ENCODE results near the gene ACTN1. TPM values are rescaled to one million over a fixed set of nuclear protein-coding genes. Genes with fewer than 3 reads are reported as not detected.

The ACTN1 gene
- total RNA-seq, 1 donor from 2014 or later: 136 TPM

- ATAC-seq: no peak
- no peak for DNase-seq (ENCODE audit: missing footprints)
- intact Hi-C loops (cut with DNase I): no loop called here
Observed at GRCh38 chr14:68942296-68943035, 36.6 kb downstream of the ACTN1 start.

DNA sequence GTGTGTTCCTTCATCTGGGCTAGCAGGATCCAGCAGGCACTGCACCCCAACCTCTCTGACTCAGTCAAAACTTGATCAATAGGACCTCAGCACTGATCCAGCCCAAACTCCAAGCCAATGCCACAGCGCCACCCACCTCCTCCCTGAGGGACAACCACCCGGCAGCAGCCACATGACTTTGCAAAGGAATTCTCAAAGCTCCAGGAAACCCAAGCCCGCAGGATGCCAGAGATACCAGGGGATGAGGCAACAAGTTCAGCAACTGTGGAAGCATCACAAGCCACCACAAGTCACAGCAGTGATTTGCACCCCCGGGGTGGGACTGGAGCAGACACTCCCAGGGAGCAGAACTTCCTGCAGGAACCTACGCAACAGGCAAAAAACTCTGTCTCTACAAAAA is 37.3 kb downstream of the ACTN1 start:
- peak; percentile 62 for DNase-seq (ENCODE audit: missing footprints)
- no peak for ATAC-seq
- intact Hi-C loops (cut with DNase I): loop anchor here (2.0 kb wide), 1 partner anchor 37 kb away; the partner anchor contains the start of gene ACTN1

GRCh38 chr14:68940614-68941185 is 38.4 kb downstream of the ACTN1 start:
- DNase-seq (ENCODE audit: missing footprints) (no peak), ATAC-seq (no peak)
- intact Hi-C loops (cut with DNase I): loop anchor here (2.0 kb wide), 1 partner anchor 38 kb away; the partner anchor contains the start of gene ACTN1

GRCh38 chr14:68939893-68940613 is 39.0 kb downstream of the ACTN1 start:
- intact Hi-C loops (cut with DNase I): loop anchor here (2.0 kb wide), 1 partner anchor 39 kb away; the partner anchor contains the start of gene ACTN1
- DNase-seq (ENCODE audit: missing footprints) (peak; percentile 85), ATAC-seq (peak; percentile 84)

DNA sequence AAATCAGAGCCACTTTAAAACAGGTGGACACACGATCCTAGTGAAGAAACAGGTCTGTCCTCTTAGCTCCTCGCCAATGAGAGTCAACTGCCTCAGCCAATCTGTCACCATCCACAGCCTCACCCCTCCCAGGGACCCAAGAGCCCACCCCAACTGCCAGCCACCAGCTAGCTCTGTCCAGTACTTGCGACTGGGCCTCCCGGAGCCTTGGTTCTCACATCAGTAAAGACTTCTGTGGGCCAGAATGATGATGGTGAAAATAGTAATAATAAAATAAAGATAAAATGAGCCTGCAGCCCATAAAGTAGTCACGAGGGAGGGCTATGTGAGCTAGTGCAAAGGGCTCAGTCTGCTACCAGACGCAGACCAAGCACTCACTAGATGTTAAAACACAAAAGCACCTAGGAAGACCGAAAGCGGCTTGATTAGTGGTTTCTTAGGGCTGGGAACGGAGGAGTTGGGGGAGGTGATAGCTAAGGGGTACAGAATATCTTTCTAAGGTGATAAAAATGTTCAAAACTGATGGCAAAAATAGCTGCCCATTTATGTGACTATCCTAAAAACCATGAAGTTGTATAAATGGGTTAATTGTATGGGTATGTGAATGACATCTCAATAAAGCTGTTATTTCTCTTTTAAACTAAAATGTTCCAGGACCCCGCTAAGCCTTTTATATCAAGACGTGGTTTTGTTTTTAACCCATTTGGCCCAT is 39.8 kb downstream of the ACTN1 start:
- DNase-seq (ENCODE audit: missing footprints) (no peak), ATAC-seq (no peak)
- intact Hi-C loops (cut with DNase I): no loop called here

DNA sequence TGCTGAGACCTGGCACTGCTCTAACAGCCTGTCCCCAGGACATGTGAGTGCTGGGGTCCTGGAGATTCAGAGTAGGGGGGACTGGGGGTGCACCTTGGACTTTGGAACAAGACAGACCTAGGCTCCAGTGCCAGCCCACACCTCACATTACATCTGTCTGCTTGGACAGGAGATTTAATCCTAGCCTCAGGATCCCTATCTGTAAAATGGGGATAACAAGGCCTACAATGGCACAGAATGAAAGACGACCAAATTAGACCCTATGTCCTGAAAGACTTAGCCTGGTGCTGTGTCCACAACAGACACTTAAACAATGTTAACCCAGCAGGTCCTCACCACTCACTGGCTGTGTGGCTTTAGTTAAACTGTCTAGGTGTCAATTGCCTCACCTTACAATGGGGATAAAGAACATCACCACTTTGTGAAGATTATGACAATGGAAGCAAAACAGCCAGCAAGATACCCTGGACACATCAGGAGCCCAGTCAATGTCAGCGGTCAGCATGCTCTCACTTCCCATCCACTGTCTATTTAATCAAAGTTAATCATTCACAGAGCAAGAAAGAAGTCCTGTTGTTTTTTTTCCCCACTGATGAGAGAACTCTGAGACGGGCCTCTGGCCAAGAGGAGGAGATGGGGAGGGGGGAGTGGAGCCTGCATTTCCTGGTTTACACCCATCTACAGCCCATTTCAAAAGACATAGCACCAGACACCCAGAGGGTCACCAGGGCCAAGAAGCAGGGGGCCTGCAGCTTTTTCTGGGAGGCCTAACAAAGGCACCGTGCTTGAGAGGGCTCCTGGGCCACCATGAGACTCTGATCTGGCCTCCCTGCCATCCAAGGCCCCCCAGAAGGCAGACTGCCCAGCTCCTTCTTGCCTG is 40.6 kb downstream of the ACTN1 start:
- peak; percentile 53 for DNase-seq (ENCODE audit: missing footprints)

DNA sequence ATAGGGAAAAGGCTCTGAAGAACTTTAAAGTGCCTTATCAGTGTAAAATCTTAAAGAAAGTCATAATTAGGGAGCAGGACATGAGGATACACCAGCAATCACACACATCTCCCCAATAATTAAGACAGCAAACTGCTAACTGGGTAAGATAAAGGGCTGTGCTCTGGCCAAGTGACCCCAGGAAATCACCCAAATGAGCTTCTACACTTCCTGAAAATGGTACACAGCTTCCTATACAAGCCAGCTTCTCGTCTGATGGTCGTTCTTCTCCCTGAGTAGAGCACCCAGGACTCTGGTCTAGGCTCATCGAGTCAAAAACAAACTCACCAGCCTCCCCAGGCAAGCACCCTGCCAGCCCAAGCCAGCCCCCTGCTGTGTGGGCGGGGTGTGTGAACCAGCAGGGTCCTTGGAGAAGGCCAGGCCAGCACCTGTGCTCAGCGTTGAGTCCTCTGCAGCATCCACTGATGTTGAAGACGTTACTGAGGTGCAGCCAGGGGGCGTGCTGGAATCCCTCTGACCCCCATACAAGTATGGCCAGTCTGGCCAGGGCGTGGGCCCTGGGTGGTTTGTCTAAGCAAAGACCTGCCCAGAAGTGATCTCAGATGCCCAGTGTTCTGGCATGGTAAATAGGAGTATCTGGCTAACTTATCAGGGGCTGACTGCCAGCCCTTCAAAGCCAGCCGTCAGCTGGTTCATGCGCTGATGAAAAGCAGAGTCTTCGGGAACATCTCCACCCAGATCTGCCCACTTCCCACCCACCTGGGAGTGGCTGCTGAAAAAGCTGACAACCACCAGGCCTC is 41.4 kb downstream of the ACTN1 start:
- intact Hi-C loops (cut with DNase I): no loop called here
- DNase-seq (ENCODE audit: missing footprints): peak; percentile 63
- ATAC-seq: peak; percentile 24

More for the DNA sequence above, 40.6 kb downstream of the ACTN1 start:
- intact Hi-C loops (cut with DNase I): no loop called here
- ATAC-seq: no peak

GRCh38 chr14:68936980-68937379 is 42.1 kb downstream of the ACTN1 start:
- DNase-seq (ENCODE audit: missing footprints) (no peak), ATAC-seq (no peak)
- intact Hi-C loops (cut with DNase I): no loop called here

DNA sequence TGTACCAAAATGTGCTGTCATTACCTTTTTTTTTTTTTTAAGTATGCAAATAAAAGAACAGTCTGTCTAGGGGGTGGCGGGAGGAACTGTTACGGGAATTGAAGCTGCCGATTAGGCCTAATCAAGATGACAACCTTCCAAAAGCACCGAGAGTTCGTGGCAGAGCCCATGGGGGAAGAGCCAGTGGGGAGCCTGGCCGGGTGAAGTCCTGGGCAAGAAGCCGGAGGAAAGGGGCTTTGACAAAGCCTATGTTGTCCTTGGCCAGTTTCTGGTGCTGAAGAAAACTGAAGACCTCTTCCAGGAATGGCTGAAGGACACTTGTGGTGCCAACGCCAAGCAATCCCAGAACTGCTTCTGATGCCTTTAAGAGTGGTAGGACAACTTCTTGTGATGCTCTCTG is 42.6 kb downstream of the ACTN1 start:
- intact Hi-C loops (cut with DNase I): no loop called here
- DNase-seq (ENCODE audit: missing footprints): peak; percentile 33
- ATAC-seq: peak; percentile 20

DNA sequence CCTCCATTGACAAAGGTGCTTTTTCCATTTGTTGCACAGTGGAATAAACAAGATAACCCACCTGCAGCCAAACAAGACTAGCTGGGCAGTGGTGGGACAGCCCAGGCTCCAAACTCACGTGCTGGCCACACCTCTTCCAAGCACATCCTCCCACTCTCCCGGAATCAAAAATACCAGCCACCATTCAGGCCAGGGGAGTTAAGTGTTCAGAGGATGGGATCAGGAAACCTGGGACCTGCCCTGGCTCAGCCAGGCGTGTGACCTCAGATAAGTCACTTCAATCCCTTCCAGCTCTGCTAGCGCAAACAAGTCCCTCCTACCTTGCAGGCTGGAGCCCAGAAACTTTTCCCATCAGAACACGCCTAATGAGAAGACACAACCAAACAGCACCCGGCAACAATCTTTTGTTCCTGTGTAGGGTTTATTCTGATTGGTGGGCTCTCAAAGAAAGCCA is 43.3 kb downstream of the ACTN1 start:
- no peak for DNase-seq (ENCODE audit: missing footprints)
- intact Hi-C loops (cut with DNase I): no loop called here
- peak; percentile 26 for ATAC-seq

DNA sequence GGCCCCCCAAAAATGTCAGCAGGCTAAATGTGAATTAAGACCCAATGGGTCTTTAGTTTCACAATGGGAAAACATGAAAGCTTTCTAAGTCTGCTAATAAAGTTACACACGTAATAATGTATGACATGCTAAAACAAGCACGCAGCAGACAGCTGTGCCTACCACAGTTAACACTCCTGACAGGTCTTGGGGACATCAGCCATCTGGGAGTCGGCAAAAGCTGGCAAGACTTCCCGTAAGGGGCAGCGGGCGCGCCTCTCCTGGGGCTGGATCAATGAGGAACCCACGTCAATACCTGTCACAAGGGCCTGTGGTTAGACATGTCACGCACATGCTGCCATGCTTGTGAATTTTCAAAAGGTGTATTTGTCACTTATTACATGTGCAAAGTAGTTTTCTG is 45.0 kb downstream of the ACTN1 start:
- ATAC-seq (no peak), DNase-seq (ENCODE audit: missing footprints) (no peak)
- intact Hi-C loops (cut with DNase I): no loop called here

- intact Hi-C loops (cut with DNase I): no loop called here
- ATAC-seq (no peak), DNase-seq (ENCODE audit: missing footprints) (no peak)
Observed at GRCh38 chr14:68932686-68933085, 46.4 kb downstream of the ACTN1 start.

- intact Hi-C loops (cut with DNase I): no loop called here
- DNase-seq (ENCODE audit: missing footprints) (no peak), ATAC-seq (no peak)
Observed at GRCh38 chr14:68932231-68932630, 46.9 kb downstream of the ACTN1 start.

- ATAC-seq: no peak
- DNase-seq (ENCODE audit: missing footprints): no peak
- intact Hi-C loops (cut with DNase I): no loop called here
Observed at GRCh38 chr14:68931474-68932051, 47.5 kb downstream of the ACTN1 start.

DNA sequence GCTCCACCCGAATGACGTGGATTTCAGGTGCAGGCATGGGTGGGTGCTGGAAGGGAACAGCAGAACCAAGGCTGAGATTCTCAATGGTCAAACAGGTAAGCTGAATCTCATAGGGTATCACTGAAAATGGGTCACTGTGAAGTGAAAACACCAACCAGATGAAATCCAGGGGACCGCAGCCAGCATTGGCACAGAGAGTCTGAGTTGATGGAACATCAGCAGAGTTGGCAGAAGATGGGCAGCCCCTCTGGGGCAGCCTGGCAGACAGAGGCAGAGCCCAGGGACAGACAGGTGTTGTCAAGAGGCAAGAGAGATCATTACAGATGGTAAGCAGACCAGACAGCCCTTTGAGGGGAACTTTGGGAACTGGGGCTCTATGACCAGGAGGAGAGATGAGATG is 48.0 kb downstream of the ACTN1 start:
- DNase-seq (ENCODE audit: missing footprints) (no peak), ATAC-seq (no peak)
- intact Hi-C loops (cut with DNase I): no loop called here

DNA sequence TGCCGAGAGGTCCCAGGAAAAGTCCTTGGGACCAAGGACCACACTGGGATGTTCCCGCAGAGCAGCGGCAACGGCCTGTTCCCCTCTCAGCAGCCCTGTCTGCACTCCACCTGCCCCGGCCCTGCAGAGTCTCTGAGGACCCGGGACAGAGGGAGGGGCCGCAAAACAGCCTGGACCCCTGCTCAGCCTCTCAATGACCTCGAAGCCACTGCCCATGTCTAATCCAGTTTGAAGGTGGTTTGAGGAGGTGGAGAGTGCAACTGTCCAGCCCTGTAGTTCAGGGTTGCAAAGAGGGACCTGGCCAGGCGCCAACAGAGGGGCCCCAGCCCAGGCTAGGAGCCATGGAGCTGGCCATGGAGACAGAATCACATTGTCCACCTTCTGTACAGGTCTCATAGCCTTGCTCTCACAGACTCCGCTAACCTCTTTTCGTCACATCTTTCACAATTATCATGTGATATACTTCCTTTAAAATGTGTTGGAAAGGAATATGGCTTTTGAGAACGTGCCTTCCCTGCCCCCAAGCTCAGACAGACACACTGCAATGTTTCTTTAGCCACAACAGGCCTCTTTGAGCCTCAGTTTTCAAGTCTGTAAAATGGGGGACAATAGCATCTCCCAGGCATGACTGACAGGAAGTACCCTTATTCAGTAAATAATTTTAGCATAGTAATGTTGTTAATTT is 49.3 kb downstream of the ACTN1 start:
- DNase-seq (ENCODE audit: missing footprints) (peak; percentile 51), ATAC-seq (no peak)
- intact Hi-C loops (cut with DNase I): no loop called here

Data from Right ventricle myocardium inferior (tissue), 1 donor.